Measurements from ENCODE around the gene CTTNBP2.

Gene CTTNBP2

DNA sequence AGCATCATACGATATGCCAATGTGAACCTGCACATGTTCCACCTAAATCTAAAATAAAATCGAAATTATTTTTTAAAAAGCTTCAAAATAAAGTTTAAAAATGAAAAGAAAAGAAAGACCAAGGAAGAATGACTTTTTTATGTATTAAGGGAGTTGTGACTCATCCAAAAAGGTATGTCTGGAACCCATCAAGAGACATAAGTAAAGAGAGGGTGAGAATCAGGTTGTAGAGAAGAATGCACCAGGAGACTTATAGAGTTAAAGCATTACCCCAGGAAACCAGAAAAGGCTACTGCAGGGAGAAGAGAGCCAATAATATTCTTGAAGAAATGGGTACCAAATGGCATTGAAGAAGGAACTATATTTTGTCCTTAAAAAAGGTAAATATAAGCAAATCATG, 69.8 kb downstream of the CTTNBP2 start:
- TF ChIP-seq, protein P1, sequence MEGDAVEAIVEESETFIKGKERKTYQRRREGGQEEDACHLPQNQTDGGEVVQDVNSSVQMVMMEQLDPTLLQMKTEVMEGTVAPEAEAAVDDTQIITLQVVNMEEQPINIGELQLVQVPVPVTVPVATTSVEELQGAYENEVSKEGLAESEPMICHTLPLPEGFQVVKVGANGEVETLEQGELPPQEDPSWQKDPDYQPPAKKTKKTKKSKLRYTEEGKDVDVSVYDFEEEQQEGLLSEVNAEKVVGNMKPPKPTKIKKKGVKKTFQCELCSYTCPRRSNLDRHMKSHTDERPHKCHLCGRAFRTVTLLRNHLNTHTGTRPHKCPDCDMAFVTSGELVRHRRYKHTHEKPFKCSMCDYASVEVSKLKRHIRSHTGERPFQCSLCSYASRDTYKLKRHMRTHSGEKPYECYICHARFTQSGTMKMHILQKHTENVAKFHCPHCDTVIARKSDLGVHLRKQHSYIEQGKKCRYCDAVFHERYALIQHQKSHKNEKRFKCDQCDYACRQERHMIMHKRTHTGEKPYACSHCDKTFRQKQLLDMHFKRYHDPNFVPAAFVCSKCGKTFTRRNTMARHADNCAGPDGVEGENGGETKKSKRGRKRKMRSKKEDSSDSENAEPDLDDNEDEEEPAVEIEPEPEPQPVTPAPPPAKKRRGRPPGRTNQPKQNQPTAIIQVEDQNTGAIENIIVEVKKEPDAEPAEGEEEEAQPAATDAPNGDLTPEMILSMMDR (IDR thresholded peaks at IDR 0.05; ENCODE audit: low read depth, low read length, missing control alignments), result no peak

DNA sequence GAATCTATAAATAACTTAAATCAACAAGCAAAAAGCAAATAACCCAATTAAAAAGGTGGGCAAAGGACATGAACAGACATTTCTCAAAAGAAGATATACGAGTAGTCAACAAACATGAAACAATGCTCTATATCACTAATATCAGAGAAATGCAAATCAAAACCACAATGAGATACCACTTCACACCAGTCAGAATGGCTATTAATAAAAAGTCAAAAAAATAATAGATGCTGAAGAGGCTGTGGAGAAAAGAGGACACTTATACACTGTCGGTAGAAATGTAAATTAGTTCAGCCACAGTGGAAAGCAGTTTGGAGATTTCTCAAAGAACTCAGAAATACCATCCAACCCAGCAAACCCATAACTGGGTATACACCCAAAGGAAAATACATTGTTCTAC, 70.6 kb downstream of the CTTNBP2 start:
- in situ Hi-C loops (cut with HindIII; ENCODE audit: low pct_ligation_motif_present, low sequenced_read_pairs), result no loop called here
- H3K4me3 ChIP-seq (ENCODE audit: low read depth, low read length), result no peak overlapping the region
- TF ChIP-seq, protein P1 (IDR thresholded peaks at IDR 0.05; ENCODE audit: low read depth, low read length, missing control alignments), result no peak

More for the DNA sequence above, 69.8 kb downstream of the CTTNBP2 start:
- H3K27ac ChIP-seq, result no peak overlapping the region
- H3K4me3 ChIP-seq (ENCODE audit: low read depth, low read length), result no peak overlapping the region
- H3K36me3 ChIP-seq (replicated peaks), result no peaks in the 10 kb centered on the region
- no peak for DNase-seq
- no peaks in the 10 kb centered on the region for H3K27me3 ChIP-seq (replicated peaks)
- in situ Hi-C loops (cut with HindIII; ENCODE audit: low pct_ligation_motif_present, low sequenced_read_pairs), result no loop called here

DNA sequence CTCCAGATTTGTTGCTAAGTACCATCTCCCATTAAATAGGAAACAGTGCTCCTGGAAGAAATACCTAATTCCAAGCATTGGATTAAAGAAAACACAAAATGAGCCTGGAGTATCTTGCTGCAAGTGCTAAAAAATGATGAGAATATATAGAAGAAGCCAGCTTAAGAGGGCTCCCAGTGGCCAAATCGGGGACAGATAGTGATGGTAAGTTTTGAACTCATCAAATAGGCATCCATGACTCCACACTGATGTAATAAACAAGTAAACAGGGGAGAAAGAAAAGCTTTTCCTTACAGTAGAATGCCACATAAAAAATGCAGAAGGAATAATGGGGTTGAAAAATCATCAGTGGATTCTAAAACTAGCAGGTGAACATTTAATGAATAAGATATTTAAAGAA, 72.4 kb downstream of the CTTNBP2 start:
- no peaks in the 10 kb centered on the region for H3K36me3 ChIP-seq (replicated peaks)
- TF ChIP-seq, protein P1 (IDR thresholded peaks at IDR 0.05; ENCODE audit: low read depth, low read length, missing control alignments), result no peak
- no peak overlapping the region for H3K27ac ChIP-seq
- H3K4me3 ChIP-seq (ENCODE audit: low read depth, low read length), result no peak overlapping the region
- no peak for DNase-seq
- in situ Hi-C loops (cut with HindIII; ENCODE audit: low pct_ligation_motif_present, low sequenced_read_pairs), result no loop called here
- H3K27me3 ChIP-seq (replicated peaks), result no peaks in the 10 kb centered on the region

More for the DNA sequence above, 70.6 kb downstream of the CTTNBP2 start:
- Histone ChIP-seq H3K27ac (no peak overlapping the region), H3K36me3 (replicated peaks) (no peaks in the 10 kb centered on the region), H3K27me3 (replicated peaks) (no peaks in the 10 kb centered on the region)
- DNase-seq, result no peak

DNA sequence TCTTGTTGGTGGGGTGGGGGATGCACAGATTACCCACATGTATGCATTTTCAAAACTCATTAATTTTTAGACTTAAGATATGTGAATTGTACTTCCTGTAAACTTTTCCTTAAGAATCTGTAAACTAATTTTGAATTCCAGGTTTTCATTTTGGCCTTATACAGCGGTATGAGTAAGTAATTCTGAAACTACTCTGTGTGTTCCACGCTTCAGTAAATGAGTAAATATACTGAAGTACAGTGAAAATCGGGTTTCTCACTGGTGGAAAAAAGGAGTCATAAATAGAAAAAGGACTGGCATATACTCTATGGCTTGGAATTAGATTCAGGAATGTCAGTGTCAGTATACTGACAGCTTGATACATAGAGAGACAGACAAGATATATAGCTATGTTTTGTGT, 72.8 kb downstream of the CTTNBP2 start:
- H3K4me3 ChIP-seq (ENCODE audit: low read depth, low read length), result no peak overlapping the region
- no peaks in the 10 kb centered on the region for H3K36me3 ChIP-seq (replicated peaks)
- H3K27ac ChIP-seq, result no peak overlapping the region
- no peaks in the 10 kb centered on the region for H3K27me3 ChIP-seq (replicated peaks)
- no peak for DNase-seq
- in situ Hi-C loops (cut with HindIII; ENCODE audit: low pct_ligation_motif_present, low sequenced_read_pairs), result no loop called here
- TF ChIP-seq, protein P1 (IDR thresholded peaks at IDR 0.05; ENCODE audit: low read depth, low read length, missing control alignments), result no peak

DNA sequence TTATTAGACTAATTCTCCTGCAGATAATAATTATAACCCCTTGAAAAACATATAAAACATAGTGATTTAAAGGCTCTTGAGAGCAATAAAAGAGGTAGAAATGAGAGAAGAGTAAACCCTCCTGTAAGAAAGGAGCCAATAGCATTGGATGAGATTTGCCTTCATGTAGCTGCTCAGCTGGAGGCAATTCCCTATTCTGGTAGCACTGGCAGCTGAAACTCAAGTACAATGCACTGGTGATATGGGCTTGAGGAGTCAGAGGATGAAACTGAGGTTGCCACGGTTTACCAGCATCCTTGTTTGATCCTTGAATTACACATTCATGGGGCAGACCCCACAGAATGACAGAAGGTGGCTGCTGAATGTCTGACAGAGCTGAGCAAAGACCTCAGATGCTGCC, 76.4 kb downstream of the CTTNBP2 start:
- no peaks in the 10 kb centered on the region for H3K36me3 ChIP-seq (replicated peaks)
- no peak for DNase-seq

DNA sequence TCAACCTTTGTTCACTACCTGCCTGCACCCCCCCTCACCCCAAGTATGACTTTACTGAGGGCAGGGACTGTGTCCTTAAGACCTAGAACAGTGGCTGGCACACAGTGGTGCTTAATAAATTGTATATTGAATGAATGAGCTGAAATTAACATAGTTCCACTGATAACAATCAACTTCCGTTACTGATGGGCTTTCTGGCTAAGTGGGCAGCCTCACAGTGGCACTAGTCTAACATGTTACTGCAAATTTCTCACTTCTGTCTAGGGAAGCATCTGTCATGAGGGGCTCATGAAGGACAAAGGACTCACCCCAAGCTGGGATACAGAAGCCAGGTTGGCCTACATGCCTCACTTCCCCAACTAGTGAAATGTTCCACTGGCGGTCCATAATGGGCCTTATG, 79.3 kb downstream of the CTTNBP2 start:
- Histone ChIP-seq H3K27me3 (replicated peaks) (no peaks in the 10 kb centered on the region), H3K36me3 (replicated peaks) (no peaks in the 10 kb centered on the region), H3K4me3 (ENCODE audit: low read depth, low read length) (no peak overlapping the region), H3K27ac (no peak overlapping the region)
- TF ChIP-seq, protein P1 (IDR thresholded peaks at IDR 0.05; ENCODE audit: low read depth, low read length, missing control alignments), result no peak
- DNase-seq, result no peak
- in situ Hi-C loops (cut with HindIII; ENCODE audit: low pct_ligation_motif_present, low sequenced_read_pairs), result no loop called here

More for the DNA sequence above, 76.4 kb downstream of the CTTNBP2 start:
- H3K27ac ChIP-seq, result no peak overlapping the region
- in situ Hi-C loops (cut with HindIII; ENCODE audit: low pct_ligation_motif_present, low sequenced_read_pairs), result no loop called here
- H3K27me3 ChIP-seq (replicated peaks), result no peaks in the 10 kb centered on the region
- TF ChIP-seq, protein P1 (IDR thresholded peaks at IDR 0.05; ENCODE audit: low read depth, low read length, missing control alignments), result no peak
- no peak overlapping the region for H3K4me3 ChIP-seq (ENCODE audit: low read depth, low read length)

Measured in brain microvascular endothelial cell (primary cell).